RWPE2 (cell line): Measurements from ENCODE around the gene TNKS1BP1.
"Not testable (repeated sequence)": the region's sequence is repeated elsewhere in the genome, so short reads cannot be mapped to it uniquely, and the experiment has no call there.

Experiments
- ATAC-seq: fragments of 200-7000 bp; cut with Tn5 transposase; 3 replicates; pipeline ENCODE4 v1.9.1; 2021; ENCODE audit warnings: low read depth
- DNase-seq: peaks from one replicate; pipeline ENCODE4 v3.0.0-alpha.2; 2020; ENCODE audit warnings: low spot score
- H3K27ac ChIP-seq: fragments of 450-650 bp; 2 replicates; pipeline ENCODE4 v1.5.1; 2017; ENCODE audit warnings: mild to moderate bottlenecking; ENCODE audit not compliant: poor library complexity, severe bottlenecking
- H3K27me3 ChIP-seq: fragments of 250-450 bp; sonication (Bioruptor Pico); 2 replicates; pipeline ENCODE4 v1.5.1; 2021; ENCODE audit warnings: mild to moderate bottlenecking, moderate library complexity; ENCODE audit not compliant: insufficient read depth, poor library complexity, severe bottlenecking
- H3K36me3 ChIP-seq: fragments of 250-450 bp; sonication (Bioruptor Pico); 2 replicates; pipeline ENCODE4 v1.5.1; 2020; ENCODE audit warnings: low read depth, mild to moderate bottlenecking, moderate library complexity
- H3K4me1 ChIP-seq: fragments of 250-450 bp; sonication (Bioruptor Pico); 2 replicates; pipeline ENCODE4 v1.5.1; 2021; ENCODE audit warnings: mild to moderate bottlenecking, moderate library complexity; ENCODE audit not compliant: insufficient read depth, poor library complexity, severe bottlenecking
- H3K4me3 ChIP-seq: fragments of 250-450 bp; sonication (Bioruptor Pico); 2 replicates; pipeline ENCODE4 v1.5.1; 2021; ENCODE audit warnings: mild to moderate bottlenecking, moderate library complexity; ENCODE audit not compliant: severe bottlenecking
- H3K9me3 ChIP-seq: fragments of 250-450 bp; sonication (Bioruptor Pico); 2 replicates; pipeline ENCODE4 v1.5.1; 2021; ENCODE audit warnings: mild to moderate bottlenecking, moderate library complexity; ENCODE audit not compliant: severe bottlenecking
- CTCF ChIP-seq: fragments of 450-650 bp; IDR thresholded peaks from one replicate; pipeline ENCODE4 v1.5.1; 2017; ENCODE audit warnings: mild to moderate bottlenecking, moderate library complexity; ENCODE audit not compliant: poor library complexity, severe bottlenecking

Gene TNKS1BP1

GRCh38 chr11:57341250-57341808, 16.6 kb upstream of the TNKS1BP1 start:
- DNase-seq (no peak), ATAC-seq (no peak)
- Histone ChIP-seq H3K4me1 (peaks cover 2% of the 10 kb centered on the region), H3K27ac (no peak overlapping the region), H3K4me3 (no peak overlapping the region), H3K27me3 (no peaks in the 10 kb centered on the region), H3K36me3 (no peaks in the 10 kb centered on the region), H3K9me3 (no peaks in the 10 kb centered on the region)
- TF ChIP-seq CTCF = no peak

GRCh38 chr11:57340039-57340615, 15.4 kb upstream of the TNKS1BP1 start:
- no peaks in the 10 kb centered on the region for H3K27me3 ChIP-seq
- no peak overlapping the region for H3K4me3 ChIP-seq
- no peak overlapping the region for H3K27ac ChIP-seq
- DNase-seq = no peak
- H3K9me3 ChIP-seq = no peaks in the 10 kb centered on the region
- peaks cover 5% of the 10 kb centered on the region for H3K4me1 ChIP-seq
- ATAC-seq = no peak
- no peak for TF ChIP-seq CTCF
- no peaks in the 10 kb centered on the region for H3K36me3 ChIP-seq

- ATAC-seq = no peak
- no peaks in the 10 kb centered on the region for H3K27me3 ChIP-seq
- no peak overlapping the region for H3K4me3 ChIP-seq
- no peak for DNase-seq
- no peaks in the 10 kb centered on the region for H3K9me3 ChIP-seq
- no peak overlapping the region for H3K27ac ChIP-seq
- H3K4me1 ChIP-seq = peaks cover 12% of the 10 kb centered on the region
- peaks cover 7% of the 10 kb centered on the region for H3K36me3 ChIP-seq
- no peak for TF ChIP-seq CTCF
These were observed 14.6 kb upstream of the TNKS1BP1 start for GRCh38 chr11:57339328-57339727.

GRCh38 chr11:57338142-57338541, 13.4 kb upstream of the TNKS1BP1 start, which contains the start of gene P2RX3:
Gene P2RX3 (plus strand): TSS chr11:57338352. CDS start chr11:57338551, 199 bp downstream.
- no peaks in the 10 kb centered on the region for H3K9me3 ChIP-seq
- no peak within 1 kb of the TSS for H3K4me3 ChIP-seq
- TF ChIP-seq CTCF = no peak
- ATAC-seq (no peak), DNase-seq (no peak)
- H3K4me1 ChIP-seq = peaks cover 14% of the 10 kb centered on the region
- H3K27me3 ChIP-seq = no peaks in the 10 kb centered on the region
- peaks cover 19% of the 10 kb centered on the region for H3K36me3 ChIP-seq
- H3K27ac ChIP-seq = no peak within 1 kb of the TSS

GRCh38 chr11:57336856-57337255, 12.1 kb upstream of the TNKS1BP1 start:
- not testable (repeated sequence) for H3K4me3 ChIP-seq, H3K27me3 ChIP-seq, H3K27ac ChIP-seq, H3K9me3 ChIP-seq, ATAC-seq, DNase-seq
- Histone ChIP-seq H3K36me3 (peaks cover 32% of the 10 kb centered on the region), H3K4me1 (peaks cover 14% of the 10 kb centered on the region)
